Ovary (tissue), 9 donors: Measurements from ENCODE around the gene UCHL1. TPM values are rescaled to one million over a fixed set of nuclear protein-coding genes. Genes with fewer than 3 reads are reported as not detected.

Experiments used
- DNase-seq, 5 donors: peaks; one replicate each; pipeline ENCODE4 v3.0.0-alpha.2; 2019 to 2020
- H3K27ac ChIP-seq, 2 donors: fragments of 200-600 bp; one replicate each; pipeline versions ENCODE4 v1.5.1 to v1.8.0; 2019 to 2022
- H3K27me3 ChIP-seq: fragments of 200-600 bp; one replicate; pipeline ENCODE4 v1.8.0; 2022
- H3K36me3 ChIP-seq: fragments of 200-600 bp; sonication (generic); one replicate; pipeline ENCODE4 v1.5.1; 2019
- H3K4me1 ChIP-seq: one replicate; pipeline ENCODE4 v1.8.1; 2013; ENCODE audit warnings: mild to moderate bottlenecking, moderate library complexity; ENCODE audit not compliant: insufficient read depth
- H3K4me3 ChIP-seq: fragments of 200-600 bp; sonication (generic); one replicate; pipeline ENCODE4 v1.5.1; 2017
- H3K9me3 ChIP-seq, 2 donors: fragments of 200-600 bp in 1 of 2; sonication (generic) in 1 of 2; one replicate each; pipeline versions ENCODE4 v1.5.1 to v1.8.1; 2013 to 2019; ENCODE audit warnings: mild to moderate bottlenecking in 1 of 2, moderate library complexity in 1 of 2
- EP300 ChIP-seq: sonication (generic); formaldehyde crosslinking; IDR thresholded peaks from one replicate; pipeline ENCODE4 v1.6.1; 2017; ENCODE audit warnings: antibody characterized with exemption
- POLR2A ChIP-seq: fragments of 450-650 bp; IDR thresholded peaks from one replicate; pipeline ENCODE4 v1.6.1; 2017; ENCODE audit warnings: antibody characterized with exemption, mild to moderate bottlenecking, moderate library complexity
- WGBS, 3 donors: extraction: QIAGEN DNeasy Blood & Tissue Kit in 1 of 3; methylation state at CpG; one replicate each; pipeline versions ENCODE4 v1.1.5 to v1.1.7; 2013 to 2017; 5-methylcytosine and 5-hydroxymethylcytosine counted together
- intact Hi-C, 4 donors: fragments of 100-400 bp; cut with DNase I; formaldehyde crosslinking; loops; one replicate each; pipeline versions ENCODE4 v1.11.0 to v1.15.1; 2022 to 2023
- polyA plus RNA-seq, 2 donors: library from polyadenylated mRNA; stranded (reverse); fragments of 200-250 nt in 1 of 2; fragments of 350-450 nt in 1 of 2; fragmentation: Illumina TruSeq in 1 of 2; extraction: RNeasy Lipid Tissue Mini Kit (QIAGEN cat#74804) in 1 of 2; gene quantifications; one replicate each; pipeline ENCODE4 v1.2.3, GENCODE V29; 2013 to 2014
- total RNA-seq, 7 donors: library from RNA; depleted of rRNA in 2 of 7; stranded (reverse); fragments of >200 nt in 2 of 7; fragmentation: NEBNext Ultra II Directional in 3 of 7; extraction: Animal tissue kit (Norgen Biotek cat#: 25700) in 3 of 7; gene quantifications; one replicate each; pipeline versions ENCODE4 v1.1.0 to v1.2.4, GENCODE V29; 2016 to 2023
- TF ChIP-seq, protein P1 (sequence below), 3 donors: fragments of 450-650 bp in 2 of 3; fragments of 200-600 bp in 1 of 3; IDR thresholded peaks; one replicate each; pipeline versions ENCODE4 v1.5.1 to v1.8.0; 2016 to 2022; ENCODE audit warnings: antibody characterized with exemption in 3 of 3, mild to moderate bottlenecking in 1 of 3
- donor health status: DM: no; HTN: no; CAD: no; lungs with moderate emphysema.
- donor health status: DM: no; HTN: no; CAD: no.
- donor health status: Bipolar disorder and iron deficiency.
- donor health status: DM: yes; HTN: yes; CAD: no.
- donor health status: DM: no; HTN: no; CAD: no.
- donor health status: DM: yes; HTN: yes; CAD: no.

The UCHL1 gene
- total and polyA plus RNA-seq, 9 donors, result 35.3 to 172 (median 74.2) TPM

DNA sequence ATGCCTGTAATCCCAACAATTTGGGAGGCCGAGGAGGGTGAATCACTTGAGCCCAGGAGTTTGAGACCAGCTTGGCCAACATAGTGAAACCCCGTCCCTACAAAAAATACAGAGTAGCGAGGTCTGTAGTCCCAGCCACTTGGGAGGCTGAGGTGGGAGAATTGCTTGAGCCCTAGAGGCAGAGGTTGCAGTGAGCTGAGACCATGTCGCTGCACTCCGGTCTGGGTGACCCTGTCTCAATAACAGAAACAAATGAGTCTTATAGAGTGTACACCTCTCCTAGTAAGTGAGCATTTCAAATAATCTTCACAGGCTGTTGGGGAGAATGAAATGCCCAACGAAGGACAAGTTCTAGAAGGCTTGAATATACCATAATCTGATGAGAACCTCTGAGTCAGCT lies 5.5 kb downstream of the UCHL1 start:
- Histone ChIP-seq H3K4me3 (no peak overlapping the region), H3K27me3 (no peaks in the 10 kb centered on the region), H3K27ac (no peak overlapping the region), H3K4me1 (peaks cover 2% of the 10 kb centered on the region), H3K9me3 (no peaks in the 10 kb centered on the region), H3K36me3 (no peaks in the 10 kb centered on the region)
- no peak for TF ChIP-seq POLR2A
- TF ChIP-seq, protein P1, sequence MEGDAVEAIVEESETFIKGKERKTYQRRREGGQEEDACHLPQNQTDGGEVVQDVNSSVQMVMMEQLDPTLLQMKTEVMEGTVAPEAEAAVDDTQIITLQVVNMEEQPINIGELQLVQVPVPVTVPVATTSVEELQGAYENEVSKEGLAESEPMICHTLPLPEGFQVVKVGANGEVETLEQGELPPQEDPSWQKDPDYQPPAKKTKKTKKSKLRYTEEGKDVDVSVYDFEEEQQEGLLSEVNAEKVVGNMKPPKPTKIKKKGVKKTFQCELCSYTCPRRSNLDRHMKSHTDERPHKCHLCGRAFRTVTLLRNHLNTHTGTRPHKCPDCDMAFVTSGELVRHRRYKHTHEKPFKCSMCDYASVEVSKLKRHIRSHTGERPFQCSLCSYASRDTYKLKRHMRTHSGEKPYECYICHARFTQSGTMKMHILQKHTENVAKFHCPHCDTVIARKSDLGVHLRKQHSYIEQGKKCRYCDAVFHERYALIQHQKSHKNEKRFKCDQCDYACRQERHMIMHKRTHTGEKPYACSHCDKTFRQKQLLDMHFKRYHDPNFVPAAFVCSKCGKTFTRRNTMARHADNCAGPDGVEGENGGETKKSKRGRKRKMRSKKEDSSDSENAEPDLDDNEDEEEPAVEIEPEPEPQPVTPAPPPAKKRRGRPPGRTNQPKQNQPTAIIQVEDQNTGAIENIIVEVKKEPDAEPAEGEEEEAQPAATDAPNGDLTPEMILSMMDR (IDR thresholded peaks at IDR 0.05), result no peak
- DNase-seq, result no peak
- intact Hi-C loops, result no loop called here
- 93 to 96% (median 95%) methylated on average over 6 of the region's 6 CpGs for WGBS, 3 donors

DNA sequence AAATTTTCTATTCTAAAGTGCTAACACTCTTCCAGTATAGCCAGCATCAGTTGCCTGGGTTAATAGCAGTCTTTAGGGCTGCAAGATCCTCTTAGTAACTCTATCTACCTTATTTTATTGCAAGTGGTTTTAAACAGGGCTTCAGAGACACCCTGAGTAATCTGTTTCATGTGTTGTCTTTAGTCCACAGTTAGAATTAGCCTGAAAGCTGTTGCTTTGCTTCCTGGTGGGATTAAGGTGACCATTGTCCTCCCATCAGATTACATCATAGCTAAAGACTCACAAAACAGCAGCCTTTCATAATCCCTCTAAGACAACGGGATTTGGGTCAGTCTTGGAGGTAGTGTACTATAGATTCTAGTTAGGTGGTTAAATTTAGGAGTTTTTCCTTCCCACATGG lies 7.5 kb downstream of the UCHL1 start:
- no peak for TF ChIP-seq EP300
- TF ChIP-seq POLR2A, result no peak
- TF ChIP-seq, protein P1 (IDR thresholded peaks at IDR 0.05), result no peak
- no peaks in the 10 kb centered on the region for H3K36me3 ChIP-seq

DNA sequence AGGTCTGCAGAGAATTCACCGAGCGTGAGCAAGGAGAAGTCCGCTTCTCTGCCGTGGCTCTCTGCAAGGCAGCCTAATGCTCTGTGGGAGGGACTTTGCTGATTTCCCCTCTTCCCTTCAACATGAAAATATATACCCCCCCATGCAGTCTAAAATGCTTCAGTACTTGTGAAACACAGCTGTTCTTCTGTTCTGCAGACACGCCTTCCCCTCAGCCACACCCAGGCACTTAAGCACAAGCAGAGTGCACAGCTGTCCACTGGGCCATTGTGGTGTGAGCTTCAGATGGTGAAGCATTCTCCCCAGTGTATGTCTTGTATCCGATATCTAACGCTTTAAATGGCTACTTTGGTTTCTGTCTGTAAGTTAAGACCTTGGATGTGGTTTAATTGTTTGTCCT lies 11.3 kb downstream of the UCHL1 start:
- no peak overlapping the region for H3K4me3 ChIP-seq
- TF ChIP-seq POLR2A, result no peak
- TF ChIP-seq, protein P1 (IDR thresholded peaks at IDR 0.05), result no peak
- TF ChIP-seq EP300, result no peak
- no peaks in the 10 kb centered on the region for H3K27me3 ChIP-seq
- DNase-seq, result no peak
- no peaks in the 10 kb centered on the region for H3K4me1 ChIP-seq
- H3K27ac ChIP-seq, result no peak overlapping the region
- H3K9me3 ChIP-seq, result no peaks in the 10 kb centered on the region
- H3K36me3 ChIP-seq, result no peaks in the 10 kb centered on the region
- whole genome bisulfite sequencing, 3 donors, result 67 to 80% (median 73%) methylated on average over 7 of the region's 7 CpGs
- intact Hi-C loops, result no loop called here

More for the DNA sequence above, 7.5 kb downstream of the UCHL1 start:
- intact Hi-C loops, result no loop called here
- WGBS, 3 donors, result 85 to 94% (median 90%) methylated on average over 1 of the region's 1 CpG
- no peaks in the 10 kb centered on the region for H3K27me3 ChIP-seq
- no peaks in the 10 kb centered on the region for H3K4me1 ChIP-seq
- H3K27ac ChIP-seq, result no peak overlapping the region
- H3K4me3 ChIP-seq, result no peak overlapping the region
- DNase-seq, result no peak
- no peaks in the 10 kb centered on the region for H3K9me3 ChIP-seq

DNA sequence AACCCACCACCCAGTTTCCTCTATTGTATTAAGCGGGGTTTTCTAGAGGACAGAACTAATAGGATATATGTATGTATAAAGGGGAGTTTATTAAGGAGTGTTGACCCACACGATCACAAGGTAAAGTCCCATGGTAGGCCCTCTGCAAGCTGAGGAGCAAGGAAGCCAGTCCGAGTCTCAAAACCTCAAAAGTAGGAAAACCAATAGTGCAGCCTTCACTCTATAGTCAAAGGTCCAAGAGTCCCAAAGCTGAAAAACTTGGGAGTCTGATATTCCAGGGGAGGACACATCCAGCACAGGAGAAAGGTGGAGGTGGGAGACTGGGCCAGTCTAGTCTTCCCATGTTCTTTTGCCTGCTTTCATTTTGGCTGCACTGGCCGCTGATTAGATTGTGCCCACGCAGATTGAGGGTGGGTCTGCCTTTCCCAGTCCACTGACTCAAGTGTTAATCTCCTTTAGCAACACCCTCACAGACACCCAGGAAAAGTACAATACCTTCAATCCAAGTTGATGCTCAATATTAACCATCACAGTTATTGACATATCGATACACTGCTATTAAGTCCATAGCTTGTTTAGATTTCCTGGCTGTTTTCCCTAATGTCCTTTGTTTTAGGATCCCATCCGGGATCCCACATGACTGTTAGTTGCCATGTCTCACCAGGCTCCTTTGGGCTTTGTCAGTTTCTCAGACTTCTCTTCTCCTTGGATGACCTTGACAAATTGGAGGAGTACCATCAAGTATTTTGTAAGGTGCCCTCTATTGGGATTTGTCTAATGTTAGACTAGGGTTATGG lies 12.2 kb downstream of the UCHL1 start:
- 82 to 94% (median 92%) methylated on average over 7 of the region's 7 CpGs for WGBS, 3 donors
- Histone ChIP-seq H3K27me3 (no peaks in the 10 kb centered on the region), H3K9me3 (no peaks in the 10 kb centered on the region), H3K27ac (no peak overlapping the region), H3K4me3 (no peak overlapping the region), H3K4me1 (no peaks in the 10 kb centered on the region), H3K36me3 (no peaks in the 10 kb centered on the region)
- intact Hi-C loops, result no loop called here
- TF ChIP-seq POLR2A (no peak), EP300 (no peak)
- TF ChIP-seq, protein P1 (IDR thresholded peaks at IDR 0.05), result no peak
- no peak for DNase-seq
